ENCODE data around the gene GTF2A1.

Gene GTF2A1

DNA sequence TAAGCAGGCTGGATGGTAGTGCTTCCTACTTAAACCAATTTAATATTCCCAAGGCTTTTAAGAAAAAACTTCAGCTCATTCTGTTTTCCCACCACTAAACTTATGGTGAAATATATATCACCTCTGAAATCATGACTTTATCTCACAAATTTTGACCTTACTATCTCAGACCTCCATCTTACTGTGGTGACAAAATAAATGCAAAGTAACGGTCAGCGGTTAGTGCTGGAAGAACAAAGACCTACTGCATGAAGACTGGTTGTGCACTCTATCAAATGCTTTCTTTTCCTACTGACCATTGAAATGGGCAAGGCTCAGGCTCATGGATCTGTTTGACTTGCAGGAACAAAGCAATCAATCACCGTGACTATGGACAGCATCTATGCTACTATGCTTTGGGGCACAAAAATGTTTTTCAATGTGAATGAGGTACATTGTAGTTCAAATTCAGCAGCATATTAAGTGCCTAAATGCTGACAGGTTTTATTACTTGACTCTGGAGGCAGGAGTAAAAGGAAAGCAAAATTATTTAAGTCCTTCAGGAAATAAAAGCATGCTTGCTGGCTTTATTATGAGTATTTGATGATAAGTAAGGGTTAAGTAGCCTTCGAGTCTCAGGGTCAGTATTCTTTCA is 43.1 kb upstream of the GTF2A1 start:
- DNase-seq (ENCODE audit: low read depth): no peak
- H3K4me3 ChIP-seq (ENCODE audit: low read length): no peak overlapping the region
- TF ChIP-seq, protein P1, sequence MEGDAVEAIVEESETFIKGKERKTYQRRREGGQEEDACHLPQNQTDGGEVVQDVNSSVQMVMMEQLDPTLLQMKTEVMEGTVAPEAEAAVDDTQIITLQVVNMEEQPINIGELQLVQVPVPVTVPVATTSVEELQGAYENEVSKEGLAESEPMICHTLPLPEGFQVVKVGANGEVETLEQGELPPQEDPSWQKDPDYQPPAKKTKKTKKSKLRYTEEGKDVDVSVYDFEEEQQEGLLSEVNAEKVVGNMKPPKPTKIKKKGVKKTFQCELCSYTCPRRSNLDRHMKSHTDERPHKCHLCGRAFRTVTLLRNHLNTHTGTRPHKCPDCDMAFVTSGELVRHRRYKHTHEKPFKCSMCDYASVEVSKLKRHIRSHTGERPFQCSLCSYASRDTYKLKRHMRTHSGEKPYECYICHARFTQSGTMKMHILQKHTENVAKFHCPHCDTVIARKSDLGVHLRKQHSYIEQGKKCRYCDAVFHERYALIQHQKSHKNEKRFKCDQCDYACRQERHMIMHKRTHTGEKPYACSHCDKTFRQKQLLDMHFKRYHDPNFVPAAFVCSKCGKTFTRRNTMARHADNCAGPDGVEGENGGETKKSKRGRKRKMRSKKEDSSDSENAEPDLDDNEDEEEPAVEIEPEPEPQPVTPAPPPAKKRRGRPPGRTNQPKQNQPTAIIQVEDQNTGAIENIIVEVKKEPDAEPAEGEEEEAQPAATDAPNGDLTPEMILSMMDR (conservative IDR thresholded peaks at IDR 0.05; ENCODE audit: low read length): no peak

GRCh38 chr14:81261176-81261575 is 40.4 kb upstream of the GTF2A1 start:
- no peak overlapping the region for H3K4me3 ChIP-seq (ENCODE audit: low read length)
- peak; percentile 31 for DNase-seq (ENCODE audit: low read depth)
- TF ChIP-seq, protein P1 (conservative IDR thresholded peaks at IDR 0.05; ENCODE audit: low read length): no peak

GRCh38 chr14:81260732-81261131 is 40.0 kb upstream of the GTF2A1 start:
- TF ChIP-seq, protein P1 (conservative IDR thresholded peaks at IDR 0.05; ENCODE audit: low read length): no peak
- H3K4me3 ChIP-seq (ENCODE audit: low read length): no peak overlapping the region
- DNase-seq (ENCODE audit: low read depth): no peak

DNA sequence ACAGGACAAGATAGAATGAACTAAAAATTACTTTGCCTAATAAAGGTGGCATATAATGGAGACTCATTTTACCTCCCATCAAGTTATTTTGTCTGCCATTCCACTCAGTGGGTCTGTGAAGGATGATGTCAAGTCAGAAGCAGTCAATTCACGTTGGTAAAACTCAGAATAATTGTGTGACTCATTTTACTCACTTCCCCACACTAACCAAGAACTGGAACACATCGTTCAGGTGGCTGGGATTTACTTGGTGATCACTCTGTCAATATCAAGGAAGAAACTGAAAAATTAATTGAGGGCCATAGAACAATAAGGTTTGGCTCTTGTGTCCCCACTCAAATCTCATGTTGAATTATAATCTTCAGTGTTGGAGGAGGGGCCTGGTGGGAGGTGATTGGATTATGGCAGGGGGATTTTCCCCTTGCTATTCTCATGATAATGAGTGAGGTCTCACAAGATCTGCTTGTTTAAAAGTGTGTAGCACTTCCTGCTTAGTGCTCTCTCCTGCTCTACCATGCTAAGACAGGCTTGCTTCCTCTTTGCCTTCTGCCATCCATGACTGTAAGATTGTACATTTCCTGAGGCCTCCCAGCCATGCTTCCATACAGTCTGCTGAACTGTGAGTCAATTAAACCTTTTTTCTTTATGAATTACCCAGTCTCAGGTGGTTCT is 35.7 kb upstream of the GTF2A1 start:
- TF ChIP-seq, protein P1 (conservative IDR thresholded peaks at IDR 0.05; ENCODE audit: low read length): no peak
- no peak for DNase-seq (ENCODE audit: low read depth)
- H3K4me3 ChIP-seq (ENCODE audit: low read length): no peak overlapping the region

GRCh38 chr14:81252278-81252677 is 31.5 kb upstream of the GTF2A1 start:
- H3K4me3 ChIP-seq (ENCODE audit: low read length): no peak overlapping the region
- DNase-seq (ENCODE audit: low read depth): no peak
- TF ChIP-seq, protein P1 (conservative IDR thresholded peaks at IDR 0.05; ENCODE audit: low read length): no peak

DNA sequence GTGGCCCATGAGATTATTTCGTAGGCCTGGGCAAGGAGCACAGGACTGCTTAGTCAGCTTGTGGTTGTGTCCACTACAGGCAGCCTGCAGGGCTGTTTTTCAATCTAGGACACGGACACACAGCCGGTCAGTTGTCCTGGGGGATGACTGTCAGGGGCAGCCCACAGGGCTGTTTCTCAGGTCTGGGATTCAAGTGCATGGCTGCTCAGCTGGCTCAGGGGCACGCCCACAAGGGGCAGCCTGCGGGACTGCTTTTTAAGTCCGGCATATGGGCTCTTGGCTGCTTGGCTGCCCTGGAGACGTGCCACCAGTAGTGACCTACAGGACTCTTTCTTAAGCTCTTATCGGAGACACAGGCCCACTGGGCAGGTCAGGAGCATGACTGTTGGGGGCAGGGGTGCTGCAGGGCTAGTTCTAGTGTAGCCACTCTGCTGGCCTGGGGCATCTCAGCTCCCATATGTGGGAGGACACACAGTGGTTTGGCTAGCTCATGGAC is 26.6 kb upstream of the GTF2A1 start:
- peak; percentile 39 for DNase-seq (ENCODE audit: low read depth)
- H3K4me3 ChIP-seq (ENCODE audit: low read length): no peak overlapping the region
- TF ChIP-seq, protein P1 (conservative IDR thresholded peaks at IDR 0.05; ENCODE audit: low read length): no peak

Data from AG10803 (cell line).